Measurements from ENCODE around the gene ESPN.

ESPN gene

DNA sequence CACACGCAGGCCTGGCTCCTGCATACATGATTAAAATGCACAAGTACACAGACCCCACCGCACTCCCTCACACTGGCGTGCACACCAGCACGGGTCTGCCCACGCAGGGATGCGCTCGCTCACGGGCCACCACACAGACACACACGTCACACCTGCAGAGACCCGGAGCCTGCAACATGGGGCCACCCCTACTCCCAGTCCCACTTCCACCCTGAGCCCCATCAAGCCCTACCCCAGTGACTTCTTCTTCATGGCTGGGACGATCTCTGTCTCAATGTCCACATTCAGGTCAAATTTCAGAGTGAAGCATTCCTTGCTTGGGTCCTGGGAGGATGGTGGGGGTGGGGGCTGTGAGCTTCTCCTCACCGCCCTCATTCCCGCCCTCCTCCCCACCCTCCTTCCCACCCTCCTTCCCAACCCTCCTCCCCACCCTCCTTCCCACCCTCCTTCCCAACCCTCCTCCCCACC, 50.3 kb downstream of the ESPN start:
- no peak for DNase-seq (ENCODE audit: low read depth)
- TF ChIP-seq, protein P1, sequence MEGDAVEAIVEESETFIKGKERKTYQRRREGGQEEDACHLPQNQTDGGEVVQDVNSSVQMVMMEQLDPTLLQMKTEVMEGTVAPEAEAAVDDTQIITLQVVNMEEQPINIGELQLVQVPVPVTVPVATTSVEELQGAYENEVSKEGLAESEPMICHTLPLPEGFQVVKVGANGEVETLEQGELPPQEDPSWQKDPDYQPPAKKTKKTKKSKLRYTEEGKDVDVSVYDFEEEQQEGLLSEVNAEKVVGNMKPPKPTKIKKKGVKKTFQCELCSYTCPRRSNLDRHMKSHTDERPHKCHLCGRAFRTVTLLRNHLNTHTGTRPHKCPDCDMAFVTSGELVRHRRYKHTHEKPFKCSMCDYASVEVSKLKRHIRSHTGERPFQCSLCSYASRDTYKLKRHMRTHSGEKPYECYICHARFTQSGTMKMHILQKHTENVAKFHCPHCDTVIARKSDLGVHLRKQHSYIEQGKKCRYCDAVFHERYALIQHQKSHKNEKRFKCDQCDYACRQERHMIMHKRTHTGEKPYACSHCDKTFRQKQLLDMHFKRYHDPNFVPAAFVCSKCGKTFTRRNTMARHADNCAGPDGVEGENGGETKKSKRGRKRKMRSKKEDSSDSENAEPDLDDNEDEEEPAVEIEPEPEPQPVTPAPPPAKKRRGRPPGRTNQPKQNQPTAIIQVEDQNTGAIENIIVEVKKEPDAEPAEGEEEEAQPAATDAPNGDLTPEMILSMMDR (IDR thresholded peaks at IDR 0.05; ENCODE audit: low read depth, low read length): no peak
- no peak for TF ChIP-seq MAX (IDR thresholded peaks at IDR 0.05; ENCODE audit: low read depth, low read length)
- TF ChIP-seq MYC (IDR thresholded peaks at IDR 0.05; ENCODE audit: low read depth, low read length): no peak
- no peak for TF ChIP-seq POLR2A (IDR thresholded peaks at IDR 0.05; ENCODE audit: extremely low read depth, insufficient read length)
- no peak overlapping the region for H3K4me3 ChIP-seq (ENCODE audit: low read depth, low read length)

- peak; percentile 38 for DNase-seq (ENCODE audit: low read depth)
- H3K4me3 ChIP-seq (ENCODE audit: low read depth, low read length): no peak overlapping the region
- TF ChIP-seq, protein P1 (IDR thresholded peaks at IDR 0.05; ENCODE audit: low read depth, low read length): peak; percentile 92
- TF ChIP-seq POLR2A (IDR thresholded peaks at IDR 0.05; ENCODE audit: extremely low read depth, insufficient read length): no peak
Measured at GRCh38 chr1:6475381-6476133, 51.0 kb downstream of the ESPN start.

GRCh38 chr1:6476483-6476882, 51.9 kb downstream of the ESPN start:
- TF ChIP-seq MYC (IDR thresholded peaks at IDR 0.05; ENCODE audit: low read depth, low read length) (no peak), MAX (IDR thresholded peaks at IDR 0.05; ENCODE audit: low read depth, low read length) (no peak), POLR2A (IDR thresholded peaks at IDR 0.05; ENCODE audit: extremely low read depth, insufficient read length) (no peak)
- TF ChIP-seq, protein P1 (IDR thresholded peaks at IDR 0.05; ENCODE audit: low read depth, low read length): no peak
- no peak for DNase-seq (ENCODE audit: low read depth)
- H3K4me3 ChIP-seq (ENCODE audit: low read depth, low read length): no peak overlapping the region

DNA sequence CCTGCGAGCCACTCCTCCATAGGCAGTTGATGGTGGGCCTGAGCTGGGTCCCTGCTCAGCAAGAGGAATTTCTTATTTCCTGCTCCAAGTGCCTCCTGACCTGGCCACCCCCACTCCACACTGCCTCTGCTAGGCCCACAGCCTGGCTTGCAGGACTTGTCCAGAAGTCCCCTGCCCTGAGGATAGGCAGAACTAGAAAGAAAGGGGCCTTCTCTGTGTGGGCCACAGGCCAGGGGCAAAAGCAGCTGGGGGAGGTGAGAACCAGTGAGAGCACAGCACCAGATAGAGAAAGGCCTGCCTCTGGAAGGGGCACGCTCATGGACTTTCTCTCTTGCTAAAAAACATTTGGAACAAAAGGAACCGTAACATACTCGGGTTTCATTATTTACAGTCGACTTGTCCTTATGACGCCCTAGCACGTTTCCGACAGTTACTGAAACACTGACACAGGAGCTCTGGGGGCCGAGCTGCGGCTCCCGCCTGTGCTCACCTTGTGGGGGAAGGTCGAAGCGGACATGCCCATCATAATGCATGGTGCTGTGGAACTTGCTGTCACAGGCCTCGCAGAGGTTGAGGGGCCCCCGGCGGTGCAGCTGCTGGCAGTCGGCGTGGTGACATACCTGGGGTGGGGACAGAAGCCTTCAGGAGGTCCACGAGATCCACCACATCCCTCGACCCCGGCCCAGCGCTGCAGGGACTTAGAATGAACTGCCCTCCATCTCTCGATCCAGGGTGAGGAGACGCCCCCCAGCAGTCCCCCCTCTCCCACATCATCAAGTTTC, 52.7 kb downstream of the ESPN start:
- DNase-seq (ENCODE audit: low read depth): no peak

DNA sequence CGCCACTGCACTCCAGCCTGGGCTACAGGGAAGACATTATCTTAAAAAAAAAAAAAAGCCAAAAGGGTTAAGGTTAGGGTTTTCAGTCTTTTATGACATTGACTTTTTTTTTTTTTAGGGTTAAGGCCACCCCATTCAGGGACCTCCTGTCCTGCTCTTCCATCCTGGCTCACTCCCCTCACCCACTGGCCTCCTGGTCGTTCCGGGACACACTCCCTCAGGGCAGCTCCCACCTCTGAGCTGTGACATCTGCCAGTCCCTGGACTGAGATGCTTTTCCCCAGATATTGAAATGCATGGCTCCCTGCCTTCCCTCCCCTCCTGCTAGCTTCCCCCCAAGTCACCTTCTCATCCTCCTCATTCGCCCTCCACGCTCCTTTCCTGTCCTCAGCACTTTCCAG, 57.2 kb downstream of the ESPN start:
- no peak overlapping the region for H3K4me3 ChIP-seq (ENCODE audit: low read depth, low read length)
- no peak for DNase-seq (ENCODE audit: low read depth)
- TF ChIP-seq MAX (IDR thresholded peaks at IDR 0.05; ENCODE audit: low read depth, low read length) (no peak), MYC (IDR thresholded peaks at IDR 0.05; ENCODE audit: low read depth, low read length) (no peak), POLR2A (IDR thresholded peaks at IDR 0.05; ENCODE audit: extremely low read depth, insufficient read length) (no peak)
- TF ChIP-seq, protein P1 (IDR thresholded peaks at IDR 0.05; ENCODE audit: low read depth, low read length): no peak

More for the DNA sequence above, 52.7 kb downstream of the ESPN start:
- no peak for TF ChIP-seq MAX (IDR thresholded peaks at IDR 0.05; ENCODE audit: low read depth, low read length)
- TF ChIP-seq, protein P1 (IDR thresholded peaks at IDR 0.05; ENCODE audit: low read depth, low read length): no peak
- TF ChIP-seq MYC (IDR thresholded peaks at IDR 0.05; ENCODE audit: low read depth, low read length): no peak
- no peak overlapping the region for H3K4me3 ChIP-seq (ENCODE audit: low read depth, low read length)
